Activated CD4-positive, CD25-positive, alpha-beta regulatory T cell treated with anti-CD3 and anti-CD28 coated beads, Interleukin-2, amount 50 U/mL, for 24 hours (primary cell): Measurements from ENCODE around the gene RASA1.

Source experiments
- ATAC-seq, 2 donors: fragments of 150-1000 bp; cut with Tn5 transposase; one replicate each; pipeline ENCODE4 v1.10.0; 2021; ENCODE audit warnings: mild to moderate bottlenecking in 1 of 2, moderate library complexity in 1 of 2

RASA1 gene

DNA sequence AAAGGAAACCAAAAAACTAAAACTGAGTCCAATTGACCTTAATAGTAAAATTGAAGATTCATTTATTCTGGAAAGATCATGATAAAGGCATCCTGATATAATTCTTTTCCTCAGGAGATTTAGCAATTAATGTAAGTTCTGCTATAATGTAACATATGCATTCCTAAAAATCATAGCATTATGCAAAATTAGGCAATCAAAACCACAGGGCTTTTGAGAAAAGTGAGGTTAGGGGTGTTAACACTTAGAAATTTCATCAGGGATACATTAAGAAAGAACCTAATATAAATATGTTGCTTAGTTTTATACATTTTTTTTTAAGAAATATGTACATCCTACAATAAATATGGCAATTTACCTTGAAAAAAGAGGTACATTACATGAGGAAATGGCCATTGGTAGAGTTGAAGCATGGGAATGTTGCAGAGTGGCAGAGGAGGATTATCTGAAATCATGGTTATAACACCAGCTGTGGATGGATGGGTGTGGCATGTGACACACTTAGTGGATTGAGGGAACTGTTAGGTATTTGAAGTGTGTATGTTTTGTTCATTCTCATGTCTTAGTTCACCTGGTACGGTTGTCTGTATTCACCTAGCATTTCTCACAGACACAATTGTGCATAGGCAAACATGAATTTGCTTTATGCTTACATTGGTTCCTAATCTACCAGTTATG lies 94.0 kb downstream of the RASA1 start:
- ATAC-seq = no peak

DNA sequence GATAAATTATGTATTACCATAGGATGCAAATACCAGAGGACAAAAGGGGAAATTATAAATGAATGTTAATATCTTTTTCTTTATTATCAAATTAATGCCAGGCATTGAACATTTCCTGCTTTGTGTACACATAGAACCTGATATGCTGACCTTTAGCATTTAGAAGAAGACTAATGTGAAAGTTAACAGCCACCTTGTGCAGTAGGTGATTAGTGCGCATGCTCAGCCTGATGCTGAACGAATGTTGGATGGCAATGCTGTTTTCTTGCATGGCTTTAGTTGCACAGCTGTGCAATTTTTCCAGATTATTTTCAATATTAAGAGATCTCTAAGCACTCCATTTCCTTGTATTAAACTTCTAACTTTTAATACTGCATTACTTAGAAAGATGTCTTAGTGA lies 99.6 kb downstream of the RASA1 start:
- no peak for ATAC-seq

- ATAC-seq = no peak
Measured at GRCh38 chr5:87368601-87369000, 100.9 kb downstream of the RASA1 start.

GRCh38 chr5:87369431-87369830 lies 101.7 kb downstream of the RASA1 start:
- ATAC-seq = no peak

- ATAC-seq = no peak
Measured at GRCh38 chr5:87372705-87373104, 105.0 kb downstream of the RASA1 start.

GRCh38 chr5:87382224-87382623 lies 114.5 kb downstream of the RASA1 start:
- no peak for ATAC-seq

- ATAC-seq = no peak
Measured at GRCh38 chr5:87383216-87383615, 115.5 kb downstream of the RASA1 start.

- ATAC-seq = no peak
Measured at GRCh38 chr5:87385802-87386201, 118.1 kb downstream of the RASA1 start.

DNA sequence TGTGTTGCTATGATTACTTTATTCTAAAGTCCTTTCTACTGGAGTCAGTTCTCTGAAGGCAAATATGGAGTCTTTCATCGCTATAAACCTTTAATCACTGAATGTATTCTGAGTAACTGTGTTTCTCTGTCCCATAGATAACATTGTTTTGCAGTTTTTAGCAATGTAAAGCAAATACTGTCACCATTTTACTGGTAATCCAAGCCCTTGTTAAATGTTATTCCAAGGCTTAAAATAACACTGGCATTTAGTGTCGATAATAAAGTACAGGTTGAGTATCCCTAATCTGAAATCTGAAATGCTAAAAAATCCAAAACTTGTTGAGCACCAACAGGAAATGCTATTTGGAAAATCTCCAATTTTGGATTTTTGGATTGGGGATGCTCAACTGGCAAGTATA lies 120.4 kb downstream of the RASA1 start:
- no peak for ATAC-seq

GRCh38 chr5:87389296-87390034 lies 121.8 kb downstream of the RASA1 start:
- no peak for ATAC-seq

DNA sequence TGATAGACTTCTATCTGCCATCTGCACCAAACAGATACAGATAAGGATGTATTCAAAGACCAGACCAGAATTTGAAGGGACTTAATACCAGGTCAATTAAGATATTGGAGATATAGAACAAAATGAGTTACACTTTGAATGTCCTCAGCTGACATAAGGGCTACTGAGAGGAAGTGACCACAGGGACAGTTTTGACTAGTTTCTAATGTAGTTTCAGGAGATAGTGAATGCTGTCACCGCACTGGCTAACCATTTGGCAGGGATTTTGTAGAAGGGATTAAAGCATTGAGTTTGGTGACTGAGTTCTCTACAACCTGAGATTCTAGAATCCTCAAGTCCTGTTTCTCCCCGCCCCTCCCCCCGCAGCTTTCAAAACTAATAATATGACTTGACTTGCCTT lies 122.4 kb downstream of the RASA1 start:
- ATAC-seq = no peak

- ATAC-seq = no peak
Measured at GRCh38 chr5:87390576-87391199, 123.0 kb downstream of the RASA1 start.

DNA sequence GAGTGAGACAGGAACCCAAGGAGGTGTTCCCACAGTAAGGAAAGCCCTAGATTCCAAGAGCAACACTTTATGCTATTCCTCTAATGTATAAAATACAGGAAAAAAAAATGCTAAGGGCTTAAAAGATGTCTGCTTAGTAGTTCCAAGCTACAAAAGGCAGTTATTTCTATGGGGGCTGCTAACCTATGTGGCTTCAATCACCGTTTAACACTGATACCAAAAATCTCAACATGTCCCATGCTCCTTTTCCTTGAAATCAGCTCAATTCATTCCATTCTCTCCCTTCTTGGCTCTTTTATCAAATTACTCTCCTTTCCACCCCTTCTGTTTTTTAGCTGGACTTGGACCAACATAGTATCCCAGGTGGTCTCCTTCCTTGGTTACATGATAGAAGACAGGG lies 124.5 kb downstream of the RASA1 start:
- no peak for ATAC-seq

DNA sequence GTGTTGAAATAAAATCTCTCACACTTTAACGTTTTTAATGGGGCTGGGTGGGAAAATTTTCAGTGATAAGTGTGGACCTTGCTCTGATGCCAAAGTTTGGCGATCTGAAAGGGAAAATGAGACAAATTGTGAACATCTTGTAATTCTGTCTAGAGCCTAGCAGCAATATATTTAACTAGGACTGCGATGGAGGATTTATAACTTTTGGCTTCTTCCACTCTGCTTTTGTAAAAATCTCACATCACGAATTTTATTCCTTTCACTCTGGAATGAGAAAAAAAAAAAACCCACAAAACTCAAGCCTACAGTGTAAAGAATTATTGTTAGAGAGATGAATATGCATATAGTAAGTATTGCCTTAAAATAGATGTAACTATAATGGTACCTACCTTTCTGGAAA lies 125.1 kb downstream of the RASA1 start:
- ATAC-seq = no peak

DNA sequence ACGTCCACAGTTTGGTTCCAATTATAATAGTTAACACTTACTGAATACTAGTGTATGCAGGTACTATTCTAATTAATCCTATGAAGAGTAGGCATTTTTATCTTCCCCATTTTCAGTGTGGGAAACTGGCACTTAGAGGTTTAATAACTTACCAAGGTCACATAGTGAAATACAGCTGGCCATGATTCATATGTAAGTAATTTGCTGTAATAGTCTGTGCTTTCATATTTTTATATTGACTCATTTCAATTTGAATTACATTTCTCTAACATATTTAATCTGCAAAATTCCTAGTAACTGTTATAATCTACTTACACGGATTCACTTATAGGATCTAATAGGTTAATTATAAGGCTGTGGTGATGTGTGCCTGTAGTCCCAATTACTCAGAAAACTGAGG lies 125.6 kb downstream of the RASA1 start:
- ATAC-seq = no peak

GRCh38 chr5:87394411-87395165 lies 126.9 kb downstream of the RASA1 start:
- ATAC-seq = no peak

- no peak for ATAC-seq
Measured at GRCh38 chr5:87398981-87399614, 131.4 kb downstream of the RASA1 start.

- no peak for ATAC-seq
Measured at GRCh38 chr5:87399720-87400119, 132.0 kb downstream of the RASA1 start.

GRCh38 chr5:87400305-87400899 lies 132.7 kb downstream of the RASA1 start:
- ATAC-seq = peak; percentile 43 to 72

DNA sequence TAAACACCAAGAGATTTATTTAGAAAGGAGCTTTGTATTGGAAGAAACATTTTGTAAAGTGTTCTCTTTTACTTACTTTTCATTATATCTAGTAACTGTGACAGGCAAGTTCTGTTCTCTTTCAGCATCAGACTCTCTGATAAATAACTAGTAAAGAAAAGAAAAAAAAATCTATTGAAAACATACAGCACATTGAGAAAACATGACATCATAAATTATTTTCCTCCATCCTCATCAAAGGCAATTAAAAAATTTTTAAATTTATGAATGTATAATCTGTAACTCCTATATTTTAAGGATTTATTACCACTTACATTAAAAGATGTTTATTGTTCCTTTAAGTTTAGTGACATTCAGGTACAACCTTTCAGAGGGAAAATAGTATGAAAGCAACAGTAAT lies 133.9 kb downstream of the RASA1 start:
- no peak for ATAC-seq

DNA sequence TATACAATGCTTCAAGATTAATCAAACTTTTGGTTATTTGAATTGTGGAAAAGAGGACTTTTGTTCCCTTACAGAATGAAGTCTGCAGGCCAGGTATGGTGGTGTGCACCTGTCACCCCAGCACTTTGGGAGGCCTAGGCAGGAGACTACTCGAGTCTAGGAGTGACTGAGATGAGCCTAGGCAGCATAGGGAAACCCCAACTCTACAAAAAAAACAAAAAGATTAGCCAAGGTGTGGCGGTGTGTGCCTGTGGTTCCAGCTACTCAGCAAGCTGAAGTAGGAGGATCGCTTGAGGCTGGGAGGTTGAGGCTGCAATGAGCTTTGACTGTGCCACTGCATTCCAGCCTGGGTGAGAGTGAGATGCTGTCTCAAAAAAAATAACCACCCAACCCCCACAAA lies 135.7 kb downstream of the RASA1 start:
- ATAC-seq = no peak

DNA sequence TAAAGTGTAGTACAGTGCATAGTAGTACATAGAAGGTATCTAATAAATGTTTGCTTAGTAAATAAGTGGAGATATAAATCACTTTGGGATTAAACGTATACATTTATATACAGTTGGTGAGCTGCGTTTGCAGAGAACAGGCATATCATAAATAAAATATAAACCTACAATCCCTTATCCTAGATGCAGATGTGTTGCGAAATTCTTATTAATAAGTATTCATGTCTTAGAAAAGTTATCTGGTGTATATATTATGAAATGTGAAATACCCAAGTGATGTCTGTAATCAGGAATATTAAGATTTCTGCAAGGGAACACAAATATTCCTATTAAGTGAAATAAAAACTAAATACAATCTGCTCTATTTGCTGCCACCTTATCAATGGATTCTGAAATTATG lies 136.2 kb downstream of the RASA1 start:
- no peak for ATAC-seq

- ATAC-seq = no peak
Measured at GRCh38 chr5:87404359-87404758, 136.7 kb downstream of the RASA1 start.
